GM12891 (cell line): ENCODE measurements around the gene SLC39A7.

Experiments
- DNase-seq: peaks from one replicate; pipeline ENCODE4 v3.0.0; 2011; ENCODE audit warnings: low spot score; ENCODE audit not compliant: insufficient read length
- FAIRE-seq: peaks from 2 replicates; lab custom pipeline; 2011; peaks lifted over from hg19 to GRCh38; lab: Jason Lieb, UNC
- PAX5 ChIP-seq: IDR thresholded peaks from 2 replicates; pipeline ENCODE4 v1.6.1; 2011; ENCODE audit warnings: low read length, moderate library complexity, mild to moderate bottlenecking; ENCODE audit not compliant: insufficient read depth, severe bottlenecking
- POLR2A ChIP-seq: IDR thresholded peaks from 2 replicates; pipeline ENCODE4 v1.6.1; 2011; ENCODE audit warnings: low read depth, low read length, control low read depth
- POLR2AphosphoS5 ChIP-seq: IDR thresholded peaks from 2 replicates; pipeline ENCODE4 v1.6.1; 2011; ENCODE audit warnings: low read depth, low read length, control low read depth
- POU2F2 ChIP-seq: IDR thresholded peaks from 2 replicates; pipeline ENCODE4 v1.6.1; 2011; ENCODE audit warnings: low read depth, mild to moderate bottlenecking, control low read depth, low read length, moderate library complexity
- SPI1 ChIP-seq: IDR thresholded peaks from 2 replicates; pipeline ENCODE4 v1.6.1; 2011; ENCODE audit warnings: low read depth, low read length, control low read depth
- TAF1 ChIP-seq: IDR thresholded peaks from 2 replicates; pipeline ENCODE4 v1.6.1; 2011; ENCODE audit warnings: low read depth, low read length, control low read depth

Gene SLC39A7

GRCh38 chr6:33164176-33164575 is 36.5 kb upstream of the SLC39A7 start:
- FAIRE-seq, result no peak
- TF ChIP-seq TAF1 (no peak), POLR2AphosphoS5 (no peak), SPI1 (no peak), PAX5 (no peak), POLR2A (no peak), POU2F2 (no peak)
- DNase-seq, result no peak

GRCh38 chr6:33164665-33165373 is 35.8 kb upstream of the SLC39A7 start:
- FAIRE-seq (no peak), DNase-seq (no peak)
- no peak for TF ChIP-seq POLR2A
- TF ChIP-seq POLR2AphosphoS5, result no peak
- no peak for TF ChIP-seq SPI1
- no peak for TF ChIP-seq PAX5
- no peak for TF ChIP-seq POU2F2
- no peak for TF ChIP-seq TAF1

- TF ChIP-seq POLR2AphosphoS5 (no peak), POU2F2 (no peak), TAF1 (no peak), POLR2A (no peak), SPI1 (no peak), PAX5 (no peak)
- FAIRE-seq, result no peak
These were observed 34.9 kb upstream of the SLC39A7 start for GRCh38 chr6:33165581-33166258.

GRCh38 chr6:33166363-33166762 is 34.3 kb upstream of the SLC39A7 start:
- DNase-seq, result no peak
- FAIRE-seq, result no peak
- no peak for TF ChIP-seq PAX5
- no peak for TF ChIP-seq POU2F2
- TF ChIP-seq POLR2AphosphoS5, result no peak
- no peak for TF ChIP-seq POLR2A
- TF ChIP-seq SPI1, result no peak
- TF ChIP-seq TAF1, result no peak

More at GRCh38 chr6:33165581-33166258, 34.9 kb upstream of the SLC39A7 start:
- DNase-seq, result no peak

- TF ChIP-seq SPI1, result no peak
- TF ChIP-seq PAX5, result no peak
- no peak for TF ChIP-seq POLR2A
- TF ChIP-seq TAF1, result no peak
- no peak for TF ChIP-seq POU2F2
- no peak for TF ChIP-seq POLR2AphosphoS5
- FAIRE-seq, result no peak
- no peak for DNase-seq
These were observed 33.9 kb upstream of the SLC39A7 start for GRCh38 chr6:33166811-33167210.

GRCh38 chr6:33167374-33168283 is 33.0 kb upstream of the SLC39A7 start:
- FAIRE-seq, result no peak
- no peak for DNase-seq
- TF ChIP-seq TAF1, result no peak
- TF ChIP-seq SPI1, result no peak
- no peak for TF ChIP-seq POU2F2
- TF ChIP-seq PAX5, result no peak
- no peak for TF ChIP-seq POLR2A
- TF ChIP-seq POLR2AphosphoS5, result no peak

GRCh38 chr6:33168284-33168601 is 32.4 kb upstream of the SLC39A7 start:
- FAIRE-seq, result no peak
- TF ChIP-seq SPI1 (no peak), POU2F2 (no peak), POLR2A (no peak)

GRCh38 chr6:33168639-33169038 is 32.0 kb upstream of the SLC39A7 start:
- DNase-seq, result no peak
- TF ChIP-seq POLR2A (no peak), POU2F2 (no peak)

More at GRCh38 chr6:33168284-33168601, 32.4 kb upstream of the SLC39A7 start:
- no peak for DNase-seq

GRCh38 chr6:33169291-33170175 is 31.1 kb upstream of the SLC39A7 start:
- FAIRE-seq (no peak), DNase-seq (no peak)
- TF ChIP-seq POLR2AphosphoS5 (no peak), PAX5 (no peak), TAF1 (no peak), SPI1 (no peak), POLR2A (no peak), POU2F2 (no peak)

More at GRCh38 chr6:33168639-33169038, 32.0 kb upstream of the SLC39A7 start:
- no peak for FAIRE-seq
